Suppressor macrophage treated with lipopolysaccharide for 4 hours (primary cell): ENCODE measurements around the gene CAMTA1.

Experiments
- DNase-seq: peaks from one replicate; pipeline ENCODE4 v3.0.0-alpha.2; 2020

The CAMTA1 gene

GRCh38 chr1:6935911-6936690 is 150.8 kb downstream of the CAMTA1 start:
- DNase-seq, result no peak

GRCh38 chr1:6937048-6937447 is 151.8 kb downstream of the CAMTA1 start:
- DNase-seq, result no peak

- no peak for DNase-seq
Measured at GRCh38 chr1:6939363-6939762, 154.1 kb downstream of the CAMTA1 start.

- DNase-seq, result no peak
Measured at GRCh38 chr1:6941786-6942185, 156.5 kb downstream of the CAMTA1 start.

GRCh38 chr1:6942990-6943389 is 157.7 kb downstream of the CAMTA1 start:
- DNase-seq, result no peak

- DNase-seq, result no peak
Measured at GRCh38 chr1:6944434-6944833, 159.2 kb downstream of the CAMTA1 start.

- no peak for DNase-seq
Measured at GRCh38 chr1:6947952-6948351, 162.7 kb downstream of the CAMTA1 start.

- DNase-seq, result no peak
Measured at GRCh38 chr1:6948416-6948815, 163.2 kb downstream of the CAMTA1 start.

- DNase-seq, result no peak
Measured at GRCh38 chr1:6948861-6949260, 163.6 kb downstream of the CAMTA1 start.

- DNase-seq, result no peak
Measured at GRCh38 chr1:6950001-6950765, 164.9 kb downstream of the CAMTA1 start.

GRCh38 chr1:6951536-6951935 is 166.3 kb downstream of the CAMTA1 start:
- DNase-seq, result no peak

GRCh38 chr1:6953216-6953615 is 168.0 kb downstream of the CAMTA1 start:
- DNase-seq, result no peak

- no peak for DNase-seq
Measured at GRCh38 chr1:6953907-6954364, 168.7 kb downstream of the CAMTA1 start.

- DNase-seq, result no peak
Measured at GRCh38 chr1:6954591-6954990, 169.3 kb downstream of the CAMTA1 start.

- DNase-seq, result no peak
Measured at GRCh38 chr1:6955357-6956094, 170.3 kb downstream of the CAMTA1 start.

GRCh38 chr1:6956488-6957159 is 171.4 kb downstream of the CAMTA1 start:
- DNase-seq, result no peak

- no peak for DNase-seq
Measured at GRCh38 chr1:6957341-6957740, 172.1 kb downstream of the CAMTA1 start.

GRCh38 chr1:6958407-6959030 is 173.3 kb downstream of the CAMTA1 start:
- DNase-seq, result peak; percentile 13

- DNase-seq, result no peak
Measured at GRCh38 chr1:6959491-6959890, 174.2 kb downstream of the CAMTA1 start.

GRCh38 chr1:6960291-6960811 is 175.1 kb downstream of the CAMTA1 start:
- DNase-seq, result no peak

GRCh38 chr1:6960860-6961259 is 175.6 kb downstream of the CAMTA1 start:
- no peak for DNase-seq

- no peak for DNase-seq
Measured at GRCh38 chr1:6961289-6961688, 176.0 kb downstream of the CAMTA1 start.
